GM10266 (cell line): Measurements from ENCODE around the gene LRRC14B.

Experiments
- DNase-seq: peaks from one replicate; pipeline ENCODE4 v3.0.0; 2012; ENCODE audit errors: extremely low spot score
- CTCF ChIP-seq: IDR thresholded peaks from 2 replicates; pipeline ENCODE4 v1.5.1; 2012; ENCODE audit warnings: mild to moderate bottlenecking, low read depth; ENCODE audit not compliant: control insufficient read depth, insufficient read depth; ENCODE audit errors: missing control alignments

LRRC14B gene

GRCh38 chr5:171801-172331, 19.4 kb upstream of the LRRC14B start:
- no peak for TF ChIP-seq CTCF
- DNase-seq = no peak

DNA sequence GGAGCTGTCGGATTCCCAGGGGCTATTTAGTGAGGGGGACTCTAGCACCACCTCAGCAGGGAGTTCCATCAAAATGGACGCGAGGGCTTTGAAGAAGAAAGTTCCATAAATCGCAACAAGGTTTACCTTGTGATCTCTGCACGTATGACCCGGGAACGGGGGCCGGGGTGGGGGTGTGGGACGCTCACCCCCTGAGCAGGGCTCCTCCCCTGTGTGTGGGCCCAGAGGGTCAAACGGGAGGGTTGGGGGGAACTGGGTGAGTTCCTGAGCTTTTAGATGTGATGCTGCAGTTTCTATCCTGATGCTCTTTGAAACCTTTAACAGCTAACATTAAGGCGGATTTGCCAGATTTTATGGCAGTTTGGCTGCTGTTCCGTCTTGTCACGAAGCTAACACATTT, 18.9 kb upstream of the LRRC14B start:
- no peak for TF ChIP-seq CTCF
- DNase-seq = no peak

GRCh38 chr5:172841-173251, 18.4 kb upstream of the LRRC14B start:
- no peak for DNase-seq
- no peak for TF ChIP-seq CTCF

DNA sequence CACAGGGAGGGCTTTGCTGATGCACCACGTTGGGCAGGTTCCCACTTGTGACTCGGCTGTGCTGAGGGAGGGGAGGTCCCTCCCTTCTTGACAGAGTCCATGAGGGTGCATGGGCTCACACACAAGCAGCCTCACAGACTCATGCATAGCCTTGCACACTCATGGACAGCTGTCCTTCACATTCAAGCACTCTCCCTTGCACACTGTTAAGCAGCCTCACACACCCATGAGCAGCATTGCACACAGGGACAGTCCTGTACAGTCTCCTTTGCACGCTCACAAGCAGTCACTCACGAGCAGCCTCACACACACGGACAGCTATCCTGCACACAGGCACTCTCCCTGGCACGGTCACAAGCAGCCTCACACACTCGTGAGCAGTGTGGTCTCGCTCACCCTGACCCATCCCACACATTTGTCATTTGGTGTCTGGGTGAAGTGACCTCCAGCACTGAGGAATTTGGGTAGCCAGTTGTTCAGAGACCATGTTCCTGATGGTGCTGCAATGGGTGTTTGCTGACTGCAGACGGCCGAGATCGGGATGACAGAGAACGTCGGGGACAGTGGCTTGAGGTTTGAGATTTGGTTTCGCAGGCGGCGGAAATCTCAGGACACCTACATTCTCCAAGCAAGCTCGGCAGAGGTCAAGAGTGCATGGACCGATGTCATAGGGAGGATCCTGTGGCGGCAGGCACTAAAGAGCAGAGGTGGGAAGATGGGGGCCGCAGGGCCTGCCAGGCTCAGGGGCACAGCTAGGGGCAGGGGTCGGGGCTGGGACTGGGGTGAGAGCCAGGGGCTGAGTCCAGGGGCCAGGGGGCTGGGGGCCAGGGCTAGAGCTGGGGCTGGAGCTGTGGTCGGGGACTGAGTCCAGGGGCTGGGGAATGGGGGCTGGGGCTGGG, 17.7 kb upstream of the LRRC14B start:
- no peak for TF ChIP-seq CTCF

GRCh38 chr5:174291-174600, 17.0 kb upstream of the LRRC14B start:
- no peak for DNase-seq
- no peak for TF ChIP-seq CTCF

More for the DNA sequence above, 17.7 kb upstream of the LRRC14B start:
- DNase-seq = no peak

- no peak for DNase-seq
- TF ChIP-seq CTCF = no peak
Observed at GRCh38 chr5:174876-175465, 16.3 kb upstream of the LRRC14B start.

DNA sequence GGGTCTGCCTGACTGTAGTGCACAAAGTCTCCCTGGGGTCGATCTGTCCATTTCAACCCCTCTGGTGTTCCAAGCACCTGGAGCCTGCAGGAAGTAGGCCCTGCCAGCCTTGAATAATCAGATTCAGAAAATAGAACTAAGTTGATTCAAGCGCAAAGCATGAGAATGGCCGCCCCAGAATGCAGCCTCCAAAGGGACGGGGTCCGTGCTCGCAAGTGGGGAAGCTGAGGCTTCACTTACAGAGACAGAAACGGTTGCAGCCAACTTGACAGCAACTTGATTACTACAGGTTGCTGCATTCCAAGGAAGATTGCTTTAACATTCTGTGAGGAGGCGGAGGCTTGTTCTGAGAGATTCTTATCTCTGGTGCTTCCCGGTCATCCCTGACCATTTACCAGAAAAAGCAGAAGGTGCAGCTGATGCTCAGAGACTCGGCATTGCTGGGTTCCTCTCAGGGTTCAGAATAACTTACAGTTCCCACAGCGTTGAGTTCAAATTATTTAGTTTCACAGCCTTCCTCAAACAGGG, 14.9 kb upstream of the LRRC14B start:
- DNase-seq = no peak
- no peak for TF ChIP-seq CTCF
